ENCODE results near the gene GRIA3. TPM values are rescaled to one million over a fixed set of nuclear protein-coding genes. Genes with fewer than 3 reads are reported as not detected.

The GRIA3 gene
- total RNA-seq, 1 donor from 2014 or later, result 0.26 TPM

DNA sequence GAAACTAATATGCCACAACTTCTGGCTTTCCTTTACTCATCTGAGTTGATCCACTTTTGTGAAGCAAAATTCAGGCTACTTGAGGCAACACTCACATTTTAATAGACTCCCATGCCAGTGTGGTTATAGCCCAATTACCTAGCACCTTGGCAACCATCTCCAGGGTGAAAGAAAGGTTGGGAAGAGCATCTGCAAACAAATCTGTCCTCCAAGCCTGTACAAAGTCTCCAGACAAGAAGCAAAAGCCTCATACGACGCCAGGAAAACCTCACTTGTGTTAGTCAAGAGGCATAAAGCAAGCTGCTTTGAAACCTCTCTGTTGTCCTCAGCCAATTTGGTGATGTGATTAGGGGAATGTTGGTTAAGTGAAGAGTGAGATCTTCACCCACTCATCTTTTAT, 302.2 kb downstream of the GRIA3 start:
- H3K36me3 ChIP-seq (ENCODE audit: control insufficient read depth, insufficient read depth, low read length), result no peaks in the 10 kb centered on the region
- DNase-seq (ENCODE audit: low read depth) (no peak), FAIRE-seq (no peak)
- H3K27me3 ChIP-seq (ENCODE audit: control insufficient read depth, insufficient read depth, low read length), result no peaks in the 10 kb centered on the region
- H3K4me3 ChIP-seq (ENCODE audit: low read depth, low read length), result no peak overlapping the region
- TF ChIP-seq, protein P1, sequence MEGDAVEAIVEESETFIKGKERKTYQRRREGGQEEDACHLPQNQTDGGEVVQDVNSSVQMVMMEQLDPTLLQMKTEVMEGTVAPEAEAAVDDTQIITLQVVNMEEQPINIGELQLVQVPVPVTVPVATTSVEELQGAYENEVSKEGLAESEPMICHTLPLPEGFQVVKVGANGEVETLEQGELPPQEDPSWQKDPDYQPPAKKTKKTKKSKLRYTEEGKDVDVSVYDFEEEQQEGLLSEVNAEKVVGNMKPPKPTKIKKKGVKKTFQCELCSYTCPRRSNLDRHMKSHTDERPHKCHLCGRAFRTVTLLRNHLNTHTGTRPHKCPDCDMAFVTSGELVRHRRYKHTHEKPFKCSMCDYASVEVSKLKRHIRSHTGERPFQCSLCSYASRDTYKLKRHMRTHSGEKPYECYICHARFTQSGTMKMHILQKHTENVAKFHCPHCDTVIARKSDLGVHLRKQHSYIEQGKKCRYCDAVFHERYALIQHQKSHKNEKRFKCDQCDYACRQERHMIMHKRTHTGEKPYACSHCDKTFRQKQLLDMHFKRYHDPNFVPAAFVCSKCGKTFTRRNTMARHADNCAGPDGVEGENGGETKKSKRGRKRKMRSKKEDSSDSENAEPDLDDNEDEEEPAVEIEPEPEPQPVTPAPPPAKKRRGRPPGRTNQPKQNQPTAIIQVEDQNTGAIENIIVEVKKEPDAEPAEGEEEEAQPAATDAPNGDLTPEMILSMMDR (IDR thresholded peaks at IDR 0.05; ENCODE audit: insufficient read depth, low read length, severe bottlenecking), result no peak

DNA sequence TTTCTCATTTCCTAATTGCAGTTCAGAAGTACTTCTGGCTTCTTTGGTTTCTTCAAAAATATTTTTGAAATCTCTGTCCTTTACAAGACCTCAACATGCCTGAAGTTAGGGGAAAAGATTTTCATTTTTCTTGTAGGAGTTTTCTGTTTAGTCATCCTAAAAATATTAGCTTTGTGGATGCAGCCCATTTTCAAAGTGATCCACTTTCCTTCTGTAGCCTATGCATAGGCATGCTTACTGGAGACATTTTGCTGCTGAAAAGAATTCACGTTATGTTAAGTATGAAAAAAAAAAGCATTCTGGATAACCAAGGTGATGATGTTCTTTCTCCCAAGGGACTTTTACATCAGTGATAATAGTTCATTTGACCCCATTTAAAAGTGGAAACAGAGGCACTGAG, 303.2 kb downstream of the GRIA3 start:
- no peak for DNase-seq (ENCODE audit: low read depth)
- FAIRE-seq, result no peak
- H3K4me3 ChIP-seq (ENCODE audit: low read depth, low read length), result no peak overlapping the region
- no peaks in the 10 kb centered on the region for H3K27me3 ChIP-seq (ENCODE audit: control insufficient read depth, insufficient read depth, low read length)
- no peaks in the 10 kb centered on the region for H3K36me3 ChIP-seq (ENCODE audit: control insufficient read depth, insufficient read depth, low read length)
- TF ChIP-seq, protein P1 (IDR thresholded peaks at IDR 0.05; ENCODE audit: insufficient read depth, low read length, severe bottlenecking), result no peak

DNA sequence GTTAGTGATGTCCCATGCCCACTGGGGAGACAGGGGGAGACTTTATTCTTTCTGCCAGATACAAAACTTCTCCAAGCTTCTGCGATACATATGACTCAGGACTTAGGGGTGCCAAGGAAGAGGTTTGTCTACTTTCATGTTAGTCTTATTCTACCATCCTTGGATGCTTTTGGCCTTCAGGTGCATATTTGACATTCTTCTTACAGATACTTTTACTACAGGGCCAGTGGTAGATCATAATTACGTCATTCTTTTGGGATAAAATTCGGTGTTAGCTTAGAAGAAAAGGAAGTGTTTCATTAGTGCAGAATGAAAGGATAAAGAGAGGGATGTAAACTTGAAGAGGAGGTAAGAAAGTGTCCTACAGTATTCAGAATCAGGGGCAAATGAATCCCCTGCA, 303.6 kb downstream of the GRIA3 start:
- FAIRE-seq (no peak), DNase-seq (ENCODE audit: low read depth) (no peak)
- H3K4me3 ChIP-seq (ENCODE audit: low read depth, low read length), result no peak overlapping the region

DNA sequence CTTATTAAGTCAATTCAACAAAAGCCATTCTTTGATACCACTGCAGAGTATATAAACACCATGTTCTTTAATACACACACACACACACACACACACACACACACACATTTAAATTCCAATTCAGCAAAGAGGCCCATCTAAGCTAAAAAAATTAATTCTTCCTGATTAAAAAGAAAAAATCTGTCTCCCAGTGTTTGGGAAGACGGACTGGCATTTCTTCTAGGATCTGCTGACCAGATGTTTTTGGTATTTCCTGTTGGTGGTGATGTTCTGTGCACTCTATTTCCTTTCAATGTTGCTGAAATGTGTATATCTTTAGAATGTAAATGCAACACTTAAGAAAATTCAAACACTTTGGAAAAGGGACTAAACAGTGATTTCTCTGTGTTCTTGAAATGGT, 304.9 kb downstream of the GRIA3 start:
- Histone ChIP-seq H3K4me3 (ENCODE audit: low read depth, low read length) (no peak overlapping the region), H3K27me3 (ENCODE audit: control insufficient read depth, insufficient read depth, low read length) (no peaks in the 10 kb centered on the region), H3K36me3 (ENCODE audit: control insufficient read depth, insufficient read depth, low read length) (no peaks in the 10 kb centered on the region)
- FAIRE-seq (no peak), DNase-seq (ENCODE audit: low read depth) (no peak)
- TF ChIP-seq, protein P1 (IDR thresholded peaks at IDR 0.05; ENCODE audit: insufficient read depth, low read length, severe bottlenecking), result no peak

More for the DNA sequence above, 303.6 kb downstream of the GRIA3 start:
- H3K27me3 ChIP-seq (ENCODE audit: control insufficient read depth, insufficient read depth, low read length), result no peaks in the 10 kb centered on the region
- H3K36me3 ChIP-seq (ENCODE audit: control insufficient read depth, insufficient read depth, low read length), result no peaks in the 10 kb centered on the region
- TF ChIP-seq, protein P1 (IDR thresholded peaks at IDR 0.05; ENCODE audit: insufficient read depth, low read length, severe bottlenecking), result no peak

DNA sequence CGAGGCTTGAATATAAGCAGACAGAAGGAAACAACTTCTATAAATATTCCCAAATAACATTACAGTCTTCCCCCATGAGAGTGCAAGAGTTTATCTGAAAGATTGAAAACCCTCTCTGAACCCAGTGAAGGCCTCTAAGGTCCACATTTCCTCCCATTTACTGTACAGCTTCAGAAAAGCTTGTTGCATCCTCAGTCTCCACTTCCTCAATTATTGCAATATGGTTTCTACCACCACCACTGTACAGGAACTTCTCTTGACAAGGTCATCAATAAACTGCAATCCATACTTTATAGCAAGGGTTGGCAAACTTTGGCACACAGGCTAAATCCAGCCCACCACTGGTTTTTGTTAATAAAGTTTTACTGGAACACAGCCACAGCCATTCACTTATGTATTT, 309.8 kb downstream of the GRIA3 start:
- no peaks in the 10 kb centered on the region for H3K27me3 ChIP-seq (ENCODE audit: control insufficient read depth, insufficient read depth, low read length)

DNA sequence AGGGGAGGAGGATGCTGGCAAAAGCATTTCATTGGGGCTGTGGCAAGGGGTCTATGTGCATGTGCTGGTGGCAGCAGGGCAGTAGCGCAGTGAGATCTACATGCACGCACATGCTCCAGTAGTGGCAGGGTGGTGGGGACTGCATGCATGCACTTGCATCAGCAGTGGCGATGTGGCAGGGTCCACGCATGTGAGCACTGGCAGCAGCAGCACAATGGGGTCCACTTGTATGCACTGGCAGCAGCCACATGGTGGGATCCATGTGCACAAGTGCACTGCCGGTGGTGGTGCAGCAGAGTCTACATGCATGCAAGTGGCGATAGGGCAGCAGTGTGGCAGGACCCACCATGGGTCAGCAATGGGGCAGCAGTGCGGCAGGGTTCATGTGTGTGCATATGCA, 315.7 kb downstream of the GRIA3 start:
- H3K4me3 ChIP-seq (ENCODE audit: low read depth, low read length), result no peak overlapping the region
- no peaks in the 10 kb centered on the region for H3K27me3 ChIP-seq (ENCODE audit: control insufficient read depth, insufficient read depth, low read length)
- DNase-seq (ENCODE audit: low read depth) (no peak), FAIRE-seq (no peak)
- no peaks in the 10 kb centered on the region for H3K36me3 ChIP-seq (ENCODE audit: control insufficient read depth, insufficient read depth, low read length)
- TF ChIP-seq, protein P1 (IDR thresholded peaks at IDR 0.05; ENCODE audit: insufficient read depth, low read length, severe bottlenecking), result no peak

More for the DNA sequence above, 309.8 kb downstream of the GRIA3 start:
- DNase-seq (ENCODE audit: low read depth), result no peak
- FAIRE-seq, result no peak
- TF ChIP-seq, protein P1 (IDR thresholded peaks at IDR 0.05; ENCODE audit: insufficient read depth, low read length, severe bottlenecking), result no peak
- H3K4me3 ChIP-seq (ENCODE audit: low read depth, low read length), result no peak overlapping the region
- no peaks in the 10 kb centered on the region for H3K36me3 ChIP-seq (ENCODE audit: control insufficient read depth, insufficient read depth, low read length)
